Spleen (tissue), 7 donors: Measurements from ENCODE around the gene EVI5.

Experiments used
- POLR2A ChIP-seq, 3 donors: fragments of 450-650 bp; IDR thresholded peaks; one replicate each; pipeline ENCODE4 v1.5.1; 2017; ENCODE audit warnings: antibody characterized with exemption in 3 of 3, mild to moderate bottlenecking in 1 of 3
- POLR2AphosphoS5 ChIP-seq, 3 donors: sonication (generic); formaldehyde crosslinking; IDR thresholded peaks; one replicate each; pipeline ENCODE4 v1.5.1; 2017; ENCODE audit warnings: antibody characterized with exemption in 3 of 3
- TF ChIP-seq, protein P1 (sequence below), 11 experiments: fragments of 200-600 bp in 7 of 11; fragments of 450-650 bp in 4 of 11; sonication (generic) in 4 of 11; IDR thresholded peaks in 8 of 11; conservative IDR thresholded peaks in 3 of 11; 1 replicate in 7 of 11; 2 replicates in 4 of 11; pipeline versions ENCODE4 v1.4.0 to v1.8.0; 2016 to 2021; ENCODE audit warnings: antibody characterized with exemption in 11 of 11, inconsistent platforms in 4 of 11, mild to moderate bottlenecking in 1 of 11
- donor health status: DM: no; HTN: no; CAD: no; lungs with moderate emphysema.
- donor health status: DM: no; HTN: no; CAD: no.
- donor health status: DM: no; HTN: no; CAD: no.

DNA sequence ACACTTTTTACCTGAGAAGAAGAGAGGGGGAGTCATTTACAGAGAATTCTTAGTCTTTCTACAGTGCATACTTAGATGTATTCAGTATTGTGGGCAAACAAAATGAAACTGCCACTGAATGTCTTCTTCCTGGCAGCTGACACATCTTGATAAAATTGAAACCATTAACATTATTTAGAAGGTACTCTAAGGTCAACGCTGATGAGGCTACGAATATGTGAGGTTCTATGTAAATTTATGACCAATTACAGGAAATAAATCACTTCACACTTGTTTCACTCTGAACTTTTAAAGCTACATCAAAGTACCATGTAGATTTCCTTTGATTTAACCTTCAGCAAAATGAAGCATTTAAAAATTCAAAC is 246.9 kb downstream of the EVI5 start:
- no peak for TF ChIP-seq POLR2A (IDR thresholded peaks at IDR 0.05)
- TF ChIP-seq, protein P1, sequence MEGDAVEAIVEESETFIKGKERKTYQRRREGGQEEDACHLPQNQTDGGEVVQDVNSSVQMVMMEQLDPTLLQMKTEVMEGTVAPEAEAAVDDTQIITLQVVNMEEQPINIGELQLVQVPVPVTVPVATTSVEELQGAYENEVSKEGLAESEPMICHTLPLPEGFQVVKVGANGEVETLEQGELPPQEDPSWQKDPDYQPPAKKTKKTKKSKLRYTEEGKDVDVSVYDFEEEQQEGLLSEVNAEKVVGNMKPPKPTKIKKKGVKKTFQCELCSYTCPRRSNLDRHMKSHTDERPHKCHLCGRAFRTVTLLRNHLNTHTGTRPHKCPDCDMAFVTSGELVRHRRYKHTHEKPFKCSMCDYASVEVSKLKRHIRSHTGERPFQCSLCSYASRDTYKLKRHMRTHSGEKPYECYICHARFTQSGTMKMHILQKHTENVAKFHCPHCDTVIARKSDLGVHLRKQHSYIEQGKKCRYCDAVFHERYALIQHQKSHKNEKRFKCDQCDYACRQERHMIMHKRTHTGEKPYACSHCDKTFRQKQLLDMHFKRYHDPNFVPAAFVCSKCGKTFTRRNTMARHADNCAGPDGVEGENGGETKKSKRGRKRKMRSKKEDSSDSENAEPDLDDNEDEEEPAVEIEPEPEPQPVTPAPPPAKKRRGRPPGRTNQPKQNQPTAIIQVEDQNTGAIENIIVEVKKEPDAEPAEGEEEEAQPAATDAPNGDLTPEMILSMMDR (IDR thresholded peaks at IDR 0.05 in 8 of 11, conservative IDR thresholded peaks at IDR 0.05 in 3 of 11) = no peak
- no peak for TF ChIP-seq POLR2AphosphoS5 (IDR thresholded peaks at IDR 0.05)
